Measurements from ENCODE around the gene HOXA7. TPM values are rescaled to one million over a fixed set of nuclear protein-coding genes. Genes with fewer than 3 reads are reported as not detected.

The HOXA7 gene
- polyA plus RNA-seq, 1 experiment, result 4.4 TPM

GRCh38 chr7:27148031-27148755 lies 8.3 kb downstream of the HOXA7 start:
- ChIA-PET CTCF (interaction anchor here (1.3 to 6.9 kb wide), 5 partner anchors 11 to 773 kb away, joined by 3 to 74 read pairs (median 5); no protein-coding TSS in a partner anchor), POLR2A (no interaction called here)
- no peak for DNase-seq (ENCODE audit: low read depth)
- Histone ChIP-seq H3K36me3 (ENCODE audit: control insufficient read depth, insufficient read depth, low read length) (peaks cover 1% of the 10 kb centered on the region; the same call in 1 of the 2 replicates), H3K4me3 (ENCODE audit: low read depth, low read length) (no peak overlapping the region; the same call in 1 of the 2 replicates), H3K27me3 (ENCODE audit: control insufficient read depth, insufficient read depth, low read length) (no peaks in the 10 kb centered on the region)
- TF ChIP-seq, protein P1, sequence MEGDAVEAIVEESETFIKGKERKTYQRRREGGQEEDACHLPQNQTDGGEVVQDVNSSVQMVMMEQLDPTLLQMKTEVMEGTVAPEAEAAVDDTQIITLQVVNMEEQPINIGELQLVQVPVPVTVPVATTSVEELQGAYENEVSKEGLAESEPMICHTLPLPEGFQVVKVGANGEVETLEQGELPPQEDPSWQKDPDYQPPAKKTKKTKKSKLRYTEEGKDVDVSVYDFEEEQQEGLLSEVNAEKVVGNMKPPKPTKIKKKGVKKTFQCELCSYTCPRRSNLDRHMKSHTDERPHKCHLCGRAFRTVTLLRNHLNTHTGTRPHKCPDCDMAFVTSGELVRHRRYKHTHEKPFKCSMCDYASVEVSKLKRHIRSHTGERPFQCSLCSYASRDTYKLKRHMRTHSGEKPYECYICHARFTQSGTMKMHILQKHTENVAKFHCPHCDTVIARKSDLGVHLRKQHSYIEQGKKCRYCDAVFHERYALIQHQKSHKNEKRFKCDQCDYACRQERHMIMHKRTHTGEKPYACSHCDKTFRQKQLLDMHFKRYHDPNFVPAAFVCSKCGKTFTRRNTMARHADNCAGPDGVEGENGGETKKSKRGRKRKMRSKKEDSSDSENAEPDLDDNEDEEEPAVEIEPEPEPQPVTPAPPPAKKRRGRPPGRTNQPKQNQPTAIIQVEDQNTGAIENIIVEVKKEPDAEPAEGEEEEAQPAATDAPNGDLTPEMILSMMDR (IDR thresholded peaks at IDR 0.05; ENCODE audit: insufficient read depth, low read depth, low read length), result no peak

- H3K36me3 ChIP-seq (ENCODE audit: control insufficient read depth, insufficient read depth, low read length), result peaks cover 1% of the 10 kb centered on the region; the same call in 1 of the 2 replicates
- ChIA-PET POLR2A (no interaction called here), CTCF (interaction anchor here (0.9 to 6.9 kb wide), 5 partner anchors 12 to 751 kb away, joined by 3 to 74 read pairs (median 5); no protein-coding TSS in a partner anchor)
- H3K4me3 ChIP-seq (ENCODE audit: low read depth, low read length), result no peak within 1 kb of the TSS; the same call in 1 of the 2 replicates
- H3K27me3 ChIP-seq (ENCODE audit: control insufficient read depth, insufficient read depth, low read length), result no peaks in the 10 kb centered on the region
- TF ChIP-seq, protein P1 (IDR thresholded peaks at IDR 0.05; ENCODE audit: insufficient read depth, low read depth, low read length), result no peak
- no peak for DNase-seq (ENCODE audit: low read depth)
Observed at GRCh38 chr7:27147199-27148030, 9.1 kb downstream of the HOXA7 start, which contains the start of gene HOXA6. TSS of gene HOXA6 (minus strand) at chr7:27147774. CDS start at chr7:27147749, 25 bp downstream.

DNA sequence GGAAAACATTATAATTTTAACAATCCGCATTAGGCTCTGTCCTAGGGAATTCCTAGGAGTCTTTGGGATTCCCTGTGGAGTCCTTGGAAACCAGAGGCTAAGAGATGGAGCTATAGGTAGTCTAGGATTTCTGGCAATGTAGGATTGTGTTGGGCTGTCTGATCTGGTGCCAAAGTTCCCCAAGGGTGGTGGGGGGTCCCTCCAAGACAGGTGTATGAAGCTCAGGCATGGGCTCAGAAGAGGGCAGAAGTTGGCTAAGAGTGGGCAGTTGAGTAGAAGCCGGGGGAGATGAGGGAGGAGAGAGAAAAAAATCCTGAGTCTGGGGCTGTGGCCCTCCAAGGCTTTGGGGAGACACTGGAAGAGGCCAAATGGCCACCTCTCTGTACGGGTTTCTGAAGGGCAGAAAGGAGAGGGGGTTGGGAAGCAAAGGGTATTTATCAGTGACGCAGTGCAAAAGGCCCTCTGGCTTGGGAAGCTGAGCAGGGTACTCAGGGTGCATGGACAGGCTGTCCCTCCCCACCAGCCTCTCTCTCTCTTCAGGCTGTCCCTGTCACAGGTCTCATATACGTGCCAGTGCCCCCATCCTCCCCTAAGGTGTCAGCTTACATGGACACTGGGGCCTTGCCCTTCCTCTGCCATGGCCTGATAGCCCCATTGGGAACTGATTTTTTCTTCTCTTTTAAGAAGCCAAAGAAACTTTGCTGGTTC lies 9.8 kb downstream of the HOXA7 start:
- CTCF ChIA-PET, result interaction anchor here (0.8 to 3.2 kb wide), 4 partner anchors 14 to 751 kb away, joined by 3 to 10 read pairs (median 3); no protein-coding TSS in a partner anchor
- Histone ChIP-seq H3K27me3 (ENCODE audit: control insufficient read depth, insufficient read depth, low read length) (no peaks in the 10 kb centered on the region), H3K4me3 (ENCODE audit: low read depth, low read length) (no peak overlapping the region), H3K36me3 (ENCODE audit: control insufficient read depth, insufficient read depth, low read length) (peaks cover 1% of the 10 kb centered on the region; the same call in 1 of the 2 replicates)
- POLR2A ChIA-PET, result no interaction called here
- no peak for DNase-seq (ENCODE audit: low read depth)
- TF ChIP-seq, protein P1 (IDR thresholded peaks at IDR 0.05; ENCODE audit: insufficient read depth, low read depth, low read length), result no peak

DNA sequence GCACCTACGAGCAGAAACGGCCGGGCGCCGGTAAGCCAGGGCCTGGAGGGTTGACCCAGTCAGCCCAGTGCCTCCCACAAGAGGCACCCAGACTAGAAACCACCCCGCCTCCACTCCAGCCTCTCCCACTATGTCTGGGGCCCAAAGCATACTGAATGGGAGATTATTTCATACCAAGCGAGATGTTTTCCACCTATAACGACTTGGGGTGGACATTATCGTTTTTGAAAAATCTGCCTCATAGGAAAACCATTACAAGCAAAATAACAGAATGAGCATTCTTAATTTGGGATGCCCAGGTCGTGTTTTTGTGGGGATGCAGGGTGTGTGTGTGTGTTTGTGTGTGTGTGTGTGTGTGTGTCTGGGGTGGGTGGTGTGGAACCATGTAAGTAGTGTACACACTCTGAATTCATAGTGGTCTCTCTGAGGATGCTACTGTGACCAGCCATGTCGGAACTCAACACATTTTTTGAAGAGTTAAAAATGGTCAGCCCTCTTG lies 10.5 kb downstream of the HOXA7 start:
- TF ChIP-seq, protein P1 (IDR thresholded peaks at IDR 0.05; ENCODE audit: insufficient read depth, low read depth, low read length), result no peak
- Histone ChIP-seq H3K36me3 (ENCODE audit: control insufficient read depth, insufficient read depth, low read length) (peaks cover 1% of the 10 kb centered on the region; the same call in 1 of the 2 replicates), H3K27me3 (ENCODE audit: control insufficient read depth, insufficient read depth, low read length) (no peaks in the 10 kb centered on the region), H3K4me3 (ENCODE audit: low read depth, low read length) (no peak overlapping the region)
- ChIA-PET POLR2A (no interaction called here), CTCF (interaction anchor here (0.8 to 3.4 kb wide), 6 partner anchors 15 to 750 kb away, joined by 3 to 43 read pairs (median 6); no protein-coding TSS in a partner anchor)
- DNase-seq (ENCODE audit: low read depth), result no peak
